ENCODE data around the gene USP5. TPM values are rescaled to one million over a fixed set of nuclear protein-coding genes. Genes with fewer than 3 reads are reported as not detected.
A peak's percentile ranks its signal among the peaks of the same experiment; 100 is the strongest.
"Not testable (repeated sequence)": the region's sequence is repeated elsewhere in the genome, so short reads cannot be mapped to it uniquely, and the experiment has no call there.

The USP5 gene
- total and polyA plus RNA-seq, 2 donors (not counting 3 experiments of a cell fraction or from before 2014, with no cell fraction given): 68.9 to 135 TPM

DNA sequence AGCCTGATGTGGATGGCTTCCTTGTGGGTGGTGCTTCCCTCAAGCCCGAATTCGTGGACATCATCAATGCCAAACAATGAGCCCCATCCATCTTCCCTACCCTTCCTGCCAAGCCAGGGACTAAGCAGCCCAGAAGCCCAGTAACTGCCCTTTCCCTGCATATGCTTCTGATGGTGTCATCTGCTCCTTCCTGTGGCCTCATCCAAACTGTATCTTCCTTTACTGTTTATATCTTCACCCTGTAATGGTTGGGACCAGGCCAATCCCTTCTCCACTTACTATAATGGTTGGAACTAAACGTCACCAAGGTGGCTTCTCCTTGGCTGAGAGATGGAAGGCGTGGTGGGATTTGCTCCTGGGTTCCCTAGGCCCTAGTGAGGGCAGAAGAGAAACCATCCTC, 18.4 kb downstream of the USP5 start:
- Histone ChIP-seq H3K4me1 (ENCODE audit: control insufficient read depth, extremely low read depth, insufficient read depth, low read length) (peaks cover 41% of the 10 kb centered on the region), H3K36me3 (ENCODE audit: control insufficient read depth in 2 of 2, extremely low read depth in 1 of 2, insufficient read depth in 2 of 2, low read length in 2 of 2) (peaks cover 0 to 21% of the 10 kb centered on the region in 2 experiments), H3K79me2 (ENCODE audit: control insufficient read depth, insufficient read depth, low read length) (peaks cover 40% of the 10 kb centered on the region)
- TF ChIP-seq POLR2A (IDR thresholded peaks at IDR 0.05; ENCODE audit: low read depth, low read length): peak; percentile 13
- dilution Hi-C loops (cut with MboI; ENCODE audit: extremely low pct_ligation_motif_present, low sequenced_read_pairs); FAIRE-seq; H3K4me3 ChIP-seq (replicated peaks in 1 of 3; ENCODE audit: insufficient read depth in 1 of 3, low read depth in 1 of 3, low read length in 3 of 3); H3K27me3 ChIP-seq (ENCODE audit: control insufficient read depth in 2 of 2, insufficient read depth in 2 of 2, low read length in 2 of 2); H2AFZ ChIP-seq (ENCODE audit: low read depth, low read length); H3K9ac ChIP-seq (replicated peaks; ENCODE audit: extremely low read depth, insufficient read depth, low read length); DNase-seq (ENCODE audit: low read depth, low spot score); H3K4me2 ChIP-seq (ENCODE audit: insufficient read depth, low read length); H3K9me1 ChIP-seq (replicated peaks; ENCODE audit: control insufficient read depth, extremely low read depth, insufficient read depth, low read length); H3K27ac ChIP-seq (ENCODE audit: insufficient read depth, low read depth, low read length); H3K9me3 ChIP-seq (replicated peaks; ENCODE audit: control insufficient read depth, insufficient read depth, low read length); H4K20me1 ChIP-seq (replicated peaks; ENCODE audit: control insufficient read depth, extremely low read depth, insufficient read depth, low read length): not testable (repeated sequence)
- ChIA-PET CTCF (interaction anchor here (1.4 to 3.9 kb wide), 5 partner anchors 55 to 238 kb away, joined by 5 to 27 read pairs (median 21); partner anchors contain the start of genes C12orf57, C1RL and RNU7-1), POLR2A (interaction anchor here (1.1 kb wide), 1 partner anchor 73 kb away, joined by 4 read pairs; the partner anchor contains the start of genes C12orf57 and RNU7-1)
- intact Hi-C loops (cut with micrococcal nuclease): loop anchor here (5.0 kb wide), 2 partner anchors 222 to 237 kb away; partner anchors contain the start of genes C1R and C1RL
- TSS peak; percentile 44 for BruUV-seq (replicated peaks)

DNA sequence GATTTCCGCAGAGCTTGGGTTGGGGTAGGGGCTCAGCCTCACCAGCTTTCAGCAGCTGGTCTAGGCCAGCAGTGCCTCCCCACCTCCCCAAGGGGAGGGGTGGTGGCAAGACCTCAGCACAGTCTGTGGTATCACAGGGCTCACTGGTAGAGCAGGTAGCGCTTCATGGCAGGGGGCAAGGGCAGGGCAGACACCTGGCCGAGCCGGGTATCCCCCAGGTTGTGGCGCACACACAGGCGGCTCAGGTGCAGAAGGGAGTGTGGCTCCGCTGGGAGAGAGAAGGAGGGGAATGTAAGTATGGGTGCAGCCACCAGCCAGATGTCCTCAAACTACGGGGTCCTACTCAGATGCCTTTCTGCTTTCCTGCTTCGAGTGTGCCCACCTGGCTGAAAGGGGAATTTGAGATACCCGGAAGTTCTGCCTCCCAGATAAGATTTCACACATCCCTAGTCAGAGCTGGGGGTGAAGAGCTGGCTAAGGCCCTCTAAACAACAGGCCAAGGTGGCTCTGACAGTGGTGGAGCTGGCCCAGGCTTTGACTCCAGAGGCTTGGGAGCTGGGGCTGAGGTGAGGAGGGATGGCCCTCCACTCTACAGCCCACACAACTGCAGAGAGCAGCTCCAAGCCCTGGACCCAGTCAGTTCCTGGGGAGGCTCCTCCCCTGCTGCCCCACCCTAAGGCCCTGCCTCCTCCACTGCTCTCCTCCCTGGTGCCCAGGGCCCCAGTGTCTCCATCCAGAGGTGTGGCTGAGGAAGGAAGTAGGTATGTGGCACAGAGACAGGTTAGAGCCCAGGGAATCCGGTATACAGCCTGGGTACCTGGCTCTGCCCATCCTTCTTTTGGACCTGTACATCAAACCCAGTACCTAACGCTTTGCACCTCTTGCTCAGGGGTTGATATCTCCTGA, 19.4 kb downstream of the USP5 start:
- H3K9me3 ChIP-seq (replicated peaks; ENCODE audit: control insufficient read depth, insufficient read depth, low read length): no peaks in the 10 kb centered on the region
- intact Hi-C loops (cut with micrococcal nuclease): loop anchor here (5.0 kb wide), 2 partner anchors 221 to 236 kb away; partner anchors contain the start of genes C1R and C1RL
- peaks cover 40% of the 10 kb centered on the region for H3K79me2 ChIP-seq (ENCODE audit: control insufficient read depth, insufficient read depth, low read length)
- peaks cover 0 to 22% of the 10 kb centered on the region in 2 experiments for H3K36me3 ChIP-seq (ENCODE audit: control insufficient read depth in 2 of 2, extremely low read depth in 1 of 2, insufficient read depth in 2 of 2, low read length in 2 of 2)
- POLR2A ChIA-PET: interaction anchor here (0.6 to 1.1 kb wide), 2 partner anchors 72 to 99 kb away, joined by 4 to 8 read pairs; partner anchors contain the start of genes C12orf57, LAG3 and RNU7-1
- CTCF ChIA-PET: interaction anchor here (1.9 to 4.3 kb wide), 10 partner anchors 10 to 237 kb away, joined by 5 to 74 read pairs (median 16); partner anchors contain the start of genes C12orf57, C1RL, CDCA3 and MLF2
- H3K4me1 ChIP-seq (ENCODE audit: control insufficient read depth, extremely low read depth, insufficient read depth, low read length): peaks cover 41% of the 10 kb centered on the region
- peak overlapping the region; percentile 98 for H3K4me2 ChIP-seq (ENCODE audit: insufficient read depth, low read length)
- H3K27me3 ChIP-seq (ENCODE audit: control insufficient read depth in 2 of 2, insufficient read depth in 2 of 2, low read length in 2 of 2): no peaks in the 10 kb centered on the region
- DNase-seq (ENCODE audit: low read depth, low spot score) (no peak), FAIRE-seq (peak; percentile 15)
- H2AFZ ChIP-seq (ENCODE audit: low read depth, low read length): no peak overlapping the region
- H4K20me1 ChIP-seq (replicated peaks; ENCODE audit: control insufficient read depth, extremely low read depth, insufficient read depth, low read length): no peaks in the 10 kb centered on the region
- no TSS peak for BruUV-seq (replicated peaks)
- peak overlapping the region in 1 of 3 experiments; percentile 84 for H3K4me3 ChIP-seq (replicated peaks in 1 of 3; ENCODE audit: insufficient read depth in 1 of 3, low read depth in 1 of 3, low read length in 3 of 3)
- dilution Hi-C loops (cut with MboI; ENCODE audit: extremely low pct_ligation_motif_present, low sequenced_read_pairs): no loop called here
- TF ChIP-seq MYC (IDR thresholded peaks at IDR 0.05; ENCODE audit: low read depth, low read length) (no peak), POLR2AphosphoS5 (IDR thresholded peaks at IDR 0.05; ENCODE audit: insufficient read depth, low read depth, low read length) (peak; percentile 39), POLR2A (IDR thresholded peaks at IDR 0.05; ENCODE audit: low read depth, low read length) (peak; percentile 38), FOS (IDR thresholded peaks at IDR 0.05; ENCODE audit: borderline replicate concordance, insufficient read depth, low read length) (no peak)
- TF ChIP-seq, protein P1, sequence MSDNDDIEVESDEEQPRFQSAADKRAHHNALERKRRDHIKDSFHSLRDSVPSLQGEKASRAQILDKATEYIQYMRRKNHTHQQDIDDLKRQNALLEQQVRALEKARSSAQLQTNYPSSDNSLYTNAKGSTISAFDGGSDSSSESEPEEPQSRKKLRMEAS (IDR thresholded peaks at IDR 0.05; ENCODE audit: insufficient read depth, insufficient read length): no peak
- H3K9ac ChIP-seq (replicated peaks; ENCODE audit: extremely low read depth, insufficient read depth, low read length): no peak overlapping the region
- H3K27ac ChIP-seq (ENCODE audit: insufficient read depth, low read depth, low read length): no peak overlapping the region
- H3K9me1 ChIP-seq (replicated peaks; ENCODE audit: control insufficient read depth, extremely low read depth, insufficient read depth, low read length): no peaks in the 10 kb centered on the region
